Measurements from ENCODE around the gene AGBL5.

Gene AGBL5

GRCh38 chr2:27001950-27002349 lies 49.5 kb upstream of the AGBL5 start (continued):
- TF ChIP-seq ZNF518A (tag by site-specific recombination; conservative IDR thresholded peaks at IDR 0.05; ENCODE audit: low read depth): no peak
- no peak for TF ChIP-seq ZNF223 (tag by site-specific recombination; IDR thresholded peaks at IDR 0.05)
- no peak for TF ChIP-seq ZNF664 (tag by site-specific recombination; IDR thresholded peaks at IDR 0.05)
- TF ChIP-seq ZNF561 (tag by site-specific recombination; IDR thresholded peaks at IDR 0.05; ENCODE audit: borderline replicate concordance): no peak
- TF ChIP-seq ZNF548 (tag by site-specific recombination; IDR thresholded peaks at IDR 0.05): no peak
- no peak for TF ChIP-seq ZNF658 (tag by site-specific recombination; IDR thresholded peaks at IDR 0.05)
- TF ChIP-seq ZNF112 (tag by site-specific recombination; IDR thresholded peaks at IDR 0.05): no peak

GRCh38 chr2:27003007-27003406 lies 48.5 kb upstream of the AGBL5 start:
- Histone ChIP-seq H3K36me3 (ENCODE audit: control insufficient read depth in 2 of 2, insufficient read depth in 1 of 2, low read length in 2 of 2) (no peaks in the 10 kb centered on the region), H3K27ac (ENCODE audit: extremely low read depth, low read depth, low read length) (no peak overlapping the region), H3K4me3 (ENCODE audit: low read depth, low read length) (no peak overlapping the region), H3K9me3 (ENCODE audit: control insufficient read depth, insufficient read depth, low read depth, low read length) (no peaks in the 10 kb centered on the region), H3K4me1 (ENCODE audit: control insufficient read depth, insufficient read depth, low read length) (peaks cover 3% of the 10 kb centered on the region; the same call in 1 of the 2 replicates)
- TF ChIP-seq ZNF530 (tag by site-specific recombination; IDR thresholded peaks at IDR 0.05; ENCODE audit: low read depth) (no peak), ZNF302 (tag by site-specific recombination; IDR thresholded peaks at IDR 0.05; ENCODE audit: low read depth) (no peak), ZFP37 (tag by site-specific recombination; IDR thresholded peaks at IDR 0.05) (no peak), ZBTB1 (tag by site-specific recombination; IDR thresholded peaks at IDR 0.05) (no peak), ZNF670 (tag by site-specific recombination; IDR thresholded peaks at IDR 0.05; ENCODE audit: low read depth) (no peak), ZNF239 (tag by site-specific recombination; IDR thresholded peaks at IDR 0.05) (no peak), ZIC2 (tag by site-specific recombination; IDR thresholded peaks at IDR 0.05) (no peak), SP7 (tag by site-specific recombination; IDR thresholded peaks at IDR 0.05) (no peak), YY1 (tag by site-specific recombination; IDR thresholded peaks at IDR 0.05) (no peak), OVOL3 (tag by site-specific recombination; IDR thresholded peaks at IDR 0.05) (no peak), ZSCAN16 (tag by site-specific recombination; IDR thresholded peaks at IDR 0.05) (no peak), ZNF398 (tag by site-specific recombination; IDR thresholded peaks at IDR 0.05) (no peak), BCL11B (tag by site-specific recombination; IDR thresholded peaks at IDR 0.05; ENCODE audit: low read depth) (no peak), ZNF777 (tag by site-specific recombination; IDR thresholded peaks at IDR 0.05; ENCODE audit: borderline replicate concordance) (no peak), ZNF157 (tag by site-specific recombination; IDR thresholded peaks at IDR 0.05) (no peak), ZNF274 (IDR thresholded peaks at IDR 0.05; ENCODE audit: low read length) (no peak), ZNF274 (tag by site-specific recombination; IDR thresholded peaks at IDR 0.05; ENCODE audit: borderline replicate concordance) (no peak), ZNF704 (tag by site-specific recombination; IDR thresholded peaks at IDR 0.05) (no peak), KLF17 (tag by site-specific recombination; IDR thresholded peaks at IDR 0.05) (no peak), ZNF26 (tag by site-specific recombination; IDR thresholded peaks at IDR 0.05) (no peak)
- ChIA-PET CTCF (interaction anchor here (0.6 to 1.3 kb wide), 5 partner anchors 14 to 157 kb away, joined by 3 to 4 read pairs (median 4); no protein-coding TSS in a partner anchor), POLR2A (no interaction called here)

Measured in HEK293 (cell line).